Testis (tissue), 2 donors: ENCODE results near the gene SYNE1.

Experiments used
- CTCF ChIP-seq, 3 experiments: fragments of 450-650 bp in 2 of 3; fragments of 200-600 bp in 1 of 3; sonication (generic) in 1 of 3; IDR thresholded peaks; one replicate each; pipeline ENCODE4 v1.5.1; 2016 to 2019; ENCODE audit warnings: antibody characterized with exemption in 3 of 3, mild to moderate bottlenecking in 2 of 3, moderate library complexity in 1 of 3
- POLR2A ChIP-seq: fragments of 450-650 bp; IDR thresholded peaks from one replicate; pipeline ENCODE4 v1.6.1; 2017; ENCODE audit warnings: antibody characterized with exemption, mild to moderate bottlenecking, moderate library complexity

- TF ChIP-seq CTCF (IDR thresholded peaks at IDR 0.05) (no peak), POLR2A (no peak)
Observed at GRCh38 chr6:152461556-152461955, 175.6 kb downstream of the SYNE1 start.
